ENCODE results near the gene POMGNT1.

POMGNT1 gene

GRCh38 chr1:46176211-46176865 lies 21.9 kb downstream of the POMGNT1 start, which contains the start of gene P3R3URF:
Gene P3R3URF (minus strand): TSS chr1:46176488. CDS start chr1:46176471, 17 bp downstream.
- no peak for TF ChIP-seq CTCF (IDR thresholded peaks at IDR 0.05; ENCODE audit: low read depth, low read length)

DNA sequence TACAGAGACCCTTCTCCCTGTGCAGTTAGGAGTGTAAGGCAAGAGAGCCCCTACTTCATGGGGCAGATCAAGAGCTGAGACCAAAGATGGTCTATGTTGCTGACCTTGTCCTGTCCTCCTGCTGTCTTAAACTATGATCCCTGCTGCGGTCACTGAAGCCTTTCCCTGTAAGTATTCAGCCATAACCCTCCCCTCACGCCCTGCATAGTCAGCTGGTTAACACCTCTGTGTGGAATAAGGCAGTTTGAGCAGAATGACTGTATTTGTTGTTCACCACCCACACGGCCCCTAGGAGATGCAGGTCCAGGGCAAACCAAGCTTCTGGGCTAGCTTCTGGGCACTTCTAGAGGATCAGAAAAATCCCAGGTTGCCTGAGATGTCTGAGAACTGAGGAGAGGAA lies 23.0 kb downstream of the POMGNT1 start:
- TF ChIP-seq CTCF (IDR thresholded peaks at IDR 0.05; ENCODE audit: low read depth, low read length): no peak
- DNase-seq (ENCODE audit: extremely low read depth, low read depth): no peak

More at GRCh38 chr1:46176211-46176865, 21.9 kb downstream of the POMGNT1 start, which contains the start of gene P3R3URF:
- no peak for DNase-seq (ENCODE audit: extremely low read depth, low read depth)

DNA sequence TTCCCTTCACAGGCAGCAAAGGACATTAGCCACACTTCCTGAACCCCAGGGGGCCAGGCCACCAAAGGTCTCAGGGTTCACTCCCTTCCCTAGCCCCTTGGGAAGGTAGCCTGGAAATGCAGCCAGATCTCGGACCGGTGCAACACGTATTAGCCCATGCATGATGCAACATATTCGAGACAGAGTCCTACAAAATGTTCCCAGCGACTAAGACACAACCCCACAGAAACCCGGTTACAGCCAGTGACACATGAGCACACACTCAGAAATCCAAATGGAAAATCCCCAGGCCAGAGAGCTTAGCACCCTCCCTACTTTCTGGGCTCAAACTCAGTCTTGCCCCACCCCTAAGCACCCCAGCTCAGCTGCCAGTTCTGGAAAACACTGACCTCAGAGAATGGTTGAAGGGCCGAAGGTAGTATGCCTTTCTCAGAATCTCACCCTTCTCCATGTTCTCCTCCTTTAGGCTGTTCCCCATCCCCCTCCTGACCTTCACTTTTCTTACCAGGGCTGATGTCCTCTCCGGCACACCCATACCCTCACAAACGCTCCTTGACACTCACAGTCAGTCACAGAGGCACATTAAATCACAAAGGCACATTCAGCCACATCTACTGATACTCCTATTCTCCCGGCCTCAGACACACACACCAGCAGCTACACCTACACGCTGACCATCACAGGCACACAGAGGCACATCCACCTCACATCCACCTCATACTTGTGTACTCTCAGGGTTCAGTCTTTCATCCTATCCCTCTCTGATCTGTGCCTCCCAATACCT lies 23.6 kb downstream of the POMGNT1 start, which contains the start of gene TSPAN1:
TSPAN1 (plus strand) TSS at position 640 of the 784 bp plus-strand sequence. CDS start 6,021 bp downstream, outside the sequence.
- DNase-seq (ENCODE audit: extremely low read depth, low read depth): no peak
- TF ChIP-seq CTCF (IDR thresholded peaks at IDR 0.05; ENCODE audit: low read depth, low read length): no peak

DNA sequence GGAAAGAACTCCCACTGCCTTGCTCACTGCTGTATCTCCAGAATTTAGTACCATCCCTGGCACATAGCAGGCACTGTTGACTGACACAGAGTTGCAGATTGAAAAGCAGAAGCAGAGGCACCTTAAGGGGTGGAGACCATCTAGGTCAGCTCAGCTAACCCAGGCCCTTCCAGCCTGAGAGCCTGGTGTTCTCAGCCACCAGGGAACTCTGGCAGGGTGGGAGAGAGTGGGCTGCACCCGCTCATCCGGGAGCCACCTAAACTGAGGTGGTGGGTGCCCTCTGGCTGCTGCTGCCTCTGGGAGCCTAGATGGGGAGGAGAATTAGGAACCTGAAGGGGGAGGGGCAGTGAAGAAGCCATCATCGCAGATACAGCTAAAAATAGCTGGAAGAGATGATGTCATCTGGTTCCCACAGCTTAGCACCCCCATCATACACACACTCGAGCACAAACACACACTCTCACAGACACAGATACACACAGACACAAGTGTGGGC lies 24.8 kb downstream of the POMGNT1 start:
- DNase-seq (ENCODE audit: extremely low read depth, low read depth): no peak
- no peak for TF ChIP-seq CTCF (IDR thresholded peaks at IDR 0.05; ENCODE audit: low read depth, low read length)

DNA sequence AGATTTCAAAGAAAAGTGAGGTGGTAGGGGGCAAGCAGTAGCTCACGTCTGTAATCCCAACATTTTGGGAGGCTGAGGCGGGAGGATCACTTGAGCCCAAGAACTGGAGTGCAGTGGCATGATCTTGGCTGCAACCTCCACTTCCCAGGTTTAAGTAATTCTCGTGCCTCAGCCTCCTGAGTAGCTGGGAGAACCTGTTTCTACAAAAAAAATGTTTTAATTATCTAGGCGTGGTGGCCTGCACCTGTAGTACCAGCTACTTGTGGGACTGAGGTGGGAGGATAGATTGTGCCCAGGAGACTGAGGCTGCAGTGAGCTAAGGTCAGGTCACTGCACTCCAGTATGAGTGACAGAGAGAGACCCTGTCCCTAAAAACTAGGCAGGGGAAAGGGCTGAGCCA lies 25.9 kb downstream of the POMGNT1 start:
- DNase-seq (ENCODE audit: extremely low read depth, low read depth): no peak
- no peak for TF ChIP-seq CTCF (IDR thresholded peaks at IDR 0.05; ENCODE audit: low read depth, low read length)

GRCh38 chr1:46171871-46172270 lies 26.4 kb downstream of the POMGNT1 start:
- no peak for DNase-seq (ENCODE audit: extremely low read depth, low read depth)
- no peak for TF ChIP-seq CTCF (IDR thresholded peaks at IDR 0.05; ENCODE audit: low read depth, low read length)

- no peak for TF ChIP-seq CTCF (IDR thresholded peaks at IDR 0.05; ENCODE audit: low read depth, low read length)
- no peak for DNase-seq (ENCODE audit: extremely low read depth, low read depth)
Measured at GRCh38 chr1:46171351-46171750, 26.9 kb downstream of the POMGNT1 start.
